Tibial nerve (tissue), 4 donors: Measurements from ENCODE around the gene OPALIN.

Source experiments
- EP300 ChIP-seq, 2 donors: sonication (generic); formaldehyde crosslinking; IDR thresholded peaks; one replicate each; pipeline ENCODE4 v1.6.1; 2017; ENCODE audit warnings: antibody characterized with exemption in 2 of 2, mild to moderate bottlenecking in 1 of 2
- POLR2A ChIP-seq, 2 donors: fragments of 450-650 bp; IDR thresholded peaks; one replicate each; pipeline ENCODE4 v1.6.1; 2017; ENCODE audit warnings: antibody characterized with exemption in 2 of 2, mild to moderate bottlenecking in 2 of 2, moderate library complexity in 2 of 2
- TF ChIP-seq, protein P1 (sequence below), 5 experiments: fragments of 200-600 bp in 3 of 5; fragments of 450-650 bp in 2 of 5; sonication (generic) in 3 of 5; IDR thresholded peaks; one replicate each; pipeline ENCODE4 v1.5.1; 2016 to 2019; ENCODE audit warnings: antibody characterized with exemption in 5 of 5, mild to moderate bottlenecking in 3 of 5, moderate library complexity in 2 of 5

DNA sequence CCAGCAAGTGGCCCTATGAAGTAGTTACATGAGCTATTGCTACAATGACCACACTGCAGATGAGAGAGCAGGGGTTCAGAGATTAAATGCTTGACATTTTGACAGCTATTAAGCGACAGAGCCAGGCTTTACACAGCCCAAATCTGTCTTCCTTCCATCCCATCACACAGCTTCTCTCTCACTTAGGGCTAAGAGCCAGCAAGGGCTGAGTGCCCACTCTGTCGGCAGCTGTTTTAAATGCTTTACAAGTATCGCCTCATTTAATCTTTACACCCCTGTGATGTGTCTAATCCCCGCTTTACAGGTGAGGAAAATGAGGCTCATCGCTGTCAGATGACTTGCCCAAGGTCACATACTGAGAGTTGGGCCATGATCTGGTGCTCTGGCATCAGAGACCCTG is 15.2 kb upstream of the OPALIN start:
- TF ChIP-seq, protein P1, sequence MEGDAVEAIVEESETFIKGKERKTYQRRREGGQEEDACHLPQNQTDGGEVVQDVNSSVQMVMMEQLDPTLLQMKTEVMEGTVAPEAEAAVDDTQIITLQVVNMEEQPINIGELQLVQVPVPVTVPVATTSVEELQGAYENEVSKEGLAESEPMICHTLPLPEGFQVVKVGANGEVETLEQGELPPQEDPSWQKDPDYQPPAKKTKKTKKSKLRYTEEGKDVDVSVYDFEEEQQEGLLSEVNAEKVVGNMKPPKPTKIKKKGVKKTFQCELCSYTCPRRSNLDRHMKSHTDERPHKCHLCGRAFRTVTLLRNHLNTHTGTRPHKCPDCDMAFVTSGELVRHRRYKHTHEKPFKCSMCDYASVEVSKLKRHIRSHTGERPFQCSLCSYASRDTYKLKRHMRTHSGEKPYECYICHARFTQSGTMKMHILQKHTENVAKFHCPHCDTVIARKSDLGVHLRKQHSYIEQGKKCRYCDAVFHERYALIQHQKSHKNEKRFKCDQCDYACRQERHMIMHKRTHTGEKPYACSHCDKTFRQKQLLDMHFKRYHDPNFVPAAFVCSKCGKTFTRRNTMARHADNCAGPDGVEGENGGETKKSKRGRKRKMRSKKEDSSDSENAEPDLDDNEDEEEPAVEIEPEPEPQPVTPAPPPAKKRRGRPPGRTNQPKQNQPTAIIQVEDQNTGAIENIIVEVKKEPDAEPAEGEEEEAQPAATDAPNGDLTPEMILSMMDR (IDR thresholded peaks at IDR 0.05) = no peak
- TF ChIP-seq POLR2A (IDR thresholded peaks at IDR 0.05) (no peak), EP300 (IDR thresholded peaks at IDR 0.05) (no peak)
